Body of pancreas (tissue), 4 donors: ENCODE data around the gene HRK.

Source experiments
- POLR2A ChIP-seq, 3 donors: fragments of 450-650 bp; IDR thresholded peaks; one replicate each; pipeline ENCODE4 v1.6.1; 2016; ENCODE audit warnings: antibody characterized with exemption in 3 of 3, mild to moderate bottlenecking in 2 of 3
- TF ChIP-seq, protein P1 (sequence below), 7 experiments: fragments of 450-650 bp in 4 of 7; fragments of 200-600 bp in 3 of 7; sonication (generic) in 3 of 7; IDR thresholded peaks; one replicate each; pipeline ENCODE4 v1.5.1; 2016 to 2019; ENCODE audit warnings: antibody characterized with exemption in 7 of 7

DNA sequence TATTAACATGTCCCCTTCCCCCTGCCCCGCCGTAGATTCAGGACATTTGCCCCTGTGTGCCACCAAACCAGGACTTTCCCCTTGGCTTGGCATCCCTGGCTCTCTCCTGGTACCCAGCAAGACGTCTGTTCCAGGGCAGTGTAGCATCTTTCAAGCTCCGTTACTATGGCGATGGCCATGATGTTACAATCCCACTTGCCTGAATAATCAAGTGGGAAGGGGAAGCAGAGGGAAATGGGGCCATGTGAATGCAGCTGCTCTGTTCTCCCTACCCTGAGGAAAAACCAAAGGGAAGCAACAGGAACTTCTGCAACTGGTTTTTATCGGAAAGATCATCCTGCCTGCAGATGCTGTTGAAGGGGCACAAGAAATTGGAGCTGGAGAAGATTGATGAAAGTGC is 28.9 kb downstream of the HRK start:
- TF ChIP-seq, protein P1, sequence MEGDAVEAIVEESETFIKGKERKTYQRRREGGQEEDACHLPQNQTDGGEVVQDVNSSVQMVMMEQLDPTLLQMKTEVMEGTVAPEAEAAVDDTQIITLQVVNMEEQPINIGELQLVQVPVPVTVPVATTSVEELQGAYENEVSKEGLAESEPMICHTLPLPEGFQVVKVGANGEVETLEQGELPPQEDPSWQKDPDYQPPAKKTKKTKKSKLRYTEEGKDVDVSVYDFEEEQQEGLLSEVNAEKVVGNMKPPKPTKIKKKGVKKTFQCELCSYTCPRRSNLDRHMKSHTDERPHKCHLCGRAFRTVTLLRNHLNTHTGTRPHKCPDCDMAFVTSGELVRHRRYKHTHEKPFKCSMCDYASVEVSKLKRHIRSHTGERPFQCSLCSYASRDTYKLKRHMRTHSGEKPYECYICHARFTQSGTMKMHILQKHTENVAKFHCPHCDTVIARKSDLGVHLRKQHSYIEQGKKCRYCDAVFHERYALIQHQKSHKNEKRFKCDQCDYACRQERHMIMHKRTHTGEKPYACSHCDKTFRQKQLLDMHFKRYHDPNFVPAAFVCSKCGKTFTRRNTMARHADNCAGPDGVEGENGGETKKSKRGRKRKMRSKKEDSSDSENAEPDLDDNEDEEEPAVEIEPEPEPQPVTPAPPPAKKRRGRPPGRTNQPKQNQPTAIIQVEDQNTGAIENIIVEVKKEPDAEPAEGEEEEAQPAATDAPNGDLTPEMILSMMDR (IDR thresholded peaks at IDR 0.05) = no peak
- no peak for TF ChIP-seq POLR2A (IDR thresholded peaks at IDR 0.05)
